Activated T-helper 1 cell treated with anti-CD3 and anti-CD28 coated beads, Interleukin-12 subunit alpha, Interleukin-12 subunit beta, Interleukin-2, Interleukin-4 antibody, amounts not matched to agents 30 ng/mL and 10 ng/mL and 1 ng/mL, durations not matched to agents 14 hours and 24 hours and 36 hours (primary cell): ENCODE results near the gene BRD1. TPM values are rescaled to one million over a fixed set of nuclear protein-coding genes. Genes with fewer than 3 reads are reported as not detected.

Source experiments
- total RNA-seq: library from RNA; stranded (reverse); gene quantifications from 2 replicates; pipeline ENCODE4 v1.2.3, GENCODE V29; 2022

Gene BRD1
- total RNA-seq, 1 donor from 2014 or later = 45.5 TPM

Other genes starting within 250 kb of the BRD1 start
- 19.4 and 20.9 TPM in 2 replicates for gene ZBED4, start 26.0 kb upstream of the BRD1 start, total RNA-seq
- 13.1 and 18.5 TPM in 2 replicates for gene ALG12, start 90.6 kb upstream of the BRD1 start, total RNA-seq
- 48.1 and 51.0 TPM in 2 replicates for gene CRELD2, start 90.8 kb upstream of the BRD1 start, total RNA-seq
- 290 and 291 TPM in 2 replicates for gene PIM3, start 132.9 kb upstream of the BRD1 start, total RNA-seq
- 0.05 TPM in 1 of 2 replicates, not detected in the other for gene IL17REL, start 184.9 kb upstream of the BRD1 start, total RNA-seq
- gene TTLL8, start 230.4 kb upstream of the BRD1 start, total RNA-seq = not detected in 2 replicates